Ishikawa (cell line): ENCODE data around the gene ESPN.

Experiments used
- CEBPB ChIP-seq: IDR thresholded peaks from 2 replicates; pipeline ENCODE4 v1.6.1; 2012
- CREB1 ChIP-seq: IDR thresholded peaks from 2 replicates; pipeline ENCODE4 v1.6.1; 2012; ENCODE audit warnings: low read depth
- EGR1 ChIP-seq: IDR thresholded peaks from 2 replicates; pipeline ENCODE4 v1.6.1; 2012
- EP300 ChIP-seq: IDR thresholded peaks from 2 replicates; pipeline ENCODE4 v1.6.1; 2012; ENCODE audit warnings: borderline replicate concordance
- FOXM1 ChIP-seq: IDR thresholded peaks from 2 replicates; pipeline ENCODE4 v1.6.1; 2012; ENCODE audit warnings: low read depth, borderline replicate concordance
- NFIC ChIP-seq: IDR thresholded peaks from 2 replicates; pipeline ENCODE4 v1.6.1; 2012
- RAD21 ChIP-seq: IDR thresholded peaks from 2 replicates; pipeline ENCODE4 v1.6.1; 2012; ENCODE audit warnings: low read depth
- REST ChIP-seq: IDR thresholded peaks from 2 replicates; pipeline ENCODE4 v1.6.1; 2012; ENCODE audit warnings: low read depth, mild to moderate bottlenecking
- TAF1 ChIP-seq: IDR thresholded peaks from 2 replicates; pipeline ENCODE4 v1.6.1; 2012; ENCODE audit warnings: low read depth, mild to moderate bottlenecking
- TCF12 ChIP-seq: IDR thresholded peaks from 2 replicates; pipeline ENCODE4 v1.6.1; 2012; ENCODE audit warnings: low read depth
- TEAD4 ChIP-seq: IDR thresholded peaks from 2 replicates; pipeline ENCODE4 v1.6.1; 2012
- USF1 ChIP-seq: IDR thresholded peaks from 2 replicates; pipeline ENCODE4 v1.6.1; 2012
- YY1 ChIP-seq: IDR thresholded peaks from 2 replicates; pipeline ENCODE4 v1.6.1; 2012; ENCODE audit warnings: low read depth
- ZBTB7A ChIP-seq: IDR thresholded peaks from 2 replicates; pipeline ENCODE4 v1.6.1; 2012; ENCODE audit warnings: low read depth
- TF ChIP-seq, protein P1 (sequence below): IDR thresholded peaks from 2 replicates; pipeline ENCODE4 v1.6.1; 2012

ESPN gene

DNA sequence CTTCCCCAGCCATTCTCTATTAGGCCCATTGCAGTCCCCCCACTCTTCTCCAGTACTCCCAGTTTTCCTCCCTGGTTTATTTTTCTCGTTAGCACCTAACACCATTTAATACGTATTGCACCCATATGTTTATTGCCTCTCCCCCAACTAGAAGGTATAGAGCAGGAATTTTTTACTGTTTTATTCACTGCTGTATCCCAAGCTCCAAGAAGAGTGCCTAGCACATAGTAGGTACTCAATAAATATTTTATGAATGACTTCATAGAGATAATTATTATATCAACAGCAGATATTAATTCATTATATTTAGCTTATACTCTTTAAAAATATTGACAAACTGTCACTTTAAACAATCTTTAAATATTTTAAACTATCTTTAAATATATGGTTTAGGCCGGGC lies 25.3 kb upstream of the ESPN start:
- TF ChIP-seq TAF1 (no peak), FOXM1 (no peak), CREB1 (no peak), USF1 (no peak), EGR1 (no peak), EP300 (no peak), REST (no peak), CEBPB (no peak), RAD21 (no peak)

- TF ChIP-seq REST (no peak), NFIC (no peak), TCF12 (no peak), USF1 (no peak), CEBPB (no peak), EGR1 (no peak), RAD21 (no peak), CREB1 (no peak), YY1 (no peak), TAF1 (no peak), TEAD4 (no peak)
- TF ChIP-seq, protein P1, sequence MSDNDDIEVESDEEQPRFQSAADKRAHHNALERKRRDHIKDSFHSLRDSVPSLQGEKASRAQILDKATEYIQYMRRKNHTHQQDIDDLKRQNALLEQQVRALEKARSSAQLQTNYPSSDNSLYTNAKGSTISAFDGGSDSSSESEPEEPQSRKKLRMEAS, result no peak
Measured at GRCh38 chr1:6401673-6402072, 22.9 kb upstream of the ESPN start.

DNA sequence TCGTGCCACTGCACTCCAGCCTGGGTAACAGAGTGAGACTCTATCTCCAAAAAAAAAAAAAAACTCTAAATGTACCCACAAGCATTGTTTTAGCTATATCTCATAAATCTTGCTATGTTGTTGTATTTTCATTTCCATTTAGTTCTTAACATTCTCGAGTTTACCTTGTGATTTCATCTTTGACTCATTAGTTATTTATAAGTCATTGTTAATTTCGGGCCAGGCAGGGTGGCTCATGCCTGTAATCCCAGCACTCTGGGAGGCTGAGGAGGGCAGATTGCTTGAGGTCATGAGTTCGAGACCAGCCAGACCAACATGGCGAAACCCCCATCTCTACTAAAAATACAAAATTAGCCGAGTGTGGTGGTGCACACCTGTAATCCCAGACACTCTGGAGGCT lies 16.6 kb upstream of the ESPN start:
- TF ChIP-seq NFIC, result no peak
- no peak for TF ChIP-seq EGR1
- TF ChIP-seq TEAD4, result no peak
- TF ChIP-seq TAF1, result no peak
- TF ChIP-seq REST, result no peak

GRCh38 chr1:6409053-6409452 lies 15.5 kb upstream of the ESPN start:
- TF ChIP-seq, protein P1, result no peak
- TF ChIP-seq TEAD4 (no peak), EGR1 (no peak), EP300 (no peak), REST (no peak), CREB1 (no peak), TAF1 (no peak), TCF12 (no peak), USF1 (no peak), FOXM1 (no peak), RAD21 (no peak), YY1 (no peak), ZBTB7A (no peak), CEBPB (no peak), NFIC (no peak)
